MM.1S (cell line): ENCODE results near the gene RBM34.

Source experiments
- CTCF ChIP-seq: fragments of 300-600 bp; sonication (generic); IDR thresholded peaks from 2 replicates; pipeline ENCODE4 v1.5.1; 2016; ENCODE audit warnings: antibody characterized with exemption, low read length, mixed read lengths
- EZH2 ChIP-seq: fragments of 300-600 bp; sonication (generic); optimal IDR thresholded peaks from 2 replicates; pipeline ENCODE3; 2017; ENCODE audit warnings: low read depth, mild to moderate bottlenecking, antibody characterized with exemption, low read length, mixed read lengths

DNA sequence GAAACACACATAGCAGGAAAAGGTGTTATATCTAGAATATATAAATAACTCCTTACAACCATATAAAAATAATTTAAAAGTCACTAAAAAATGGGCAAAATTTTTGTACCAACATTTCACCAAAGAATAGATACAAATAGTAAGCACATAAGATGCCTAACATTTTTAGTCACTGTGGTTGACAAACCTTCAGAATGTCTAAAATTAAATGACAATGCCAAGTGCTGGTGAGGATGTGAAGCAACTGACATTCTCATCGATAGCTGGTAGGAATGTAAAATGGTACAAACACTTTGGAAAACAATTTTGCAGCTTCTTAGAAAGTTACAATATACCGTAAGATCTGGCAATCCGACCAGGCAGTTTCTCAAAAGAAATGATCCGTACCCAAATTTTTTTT lies 18.1 kb downstream of the RBM34 start:
- no peak for TF ChIP-seq EZH2
- no peak for TF ChIP-seq CTCF
